NCI-H2171 treated with DMSO at 0.1 percent for 48 hours (cell line): ENCODE data around the gene B3GNT4.
"Not testable (repeated sequence)": the region's sequence is repeated elsewhere in the genome, so short reads cannot be mapped to it uniquely, and the experiment has no call there.

Source experiments
- DNase-seq: peaks from one replicate; lab custom pipeline; 2025; lab: John Stamatoyannopoulos, UW

The B3GNT4 gene

GRCh38 chr12:122216445-122216844, 12.9 kb downstream of the B3GNT4 start:
- DNase-seq = no peak

GRCh38 chr12:122225683-122226365, 22.3 kb downstream of the B3GNT4 start, which contains the start of gene DIABLO:
Gene DIABLO (minus strand): TSS chr12:122226052. CDS start chr12:122226014, 38 bp downstream.
- peak; percentile 99 for DNase-seq

GRCh38 chr12:122226366-122227125, 23.0 kb downstream of the B3GNT4 start:
- DNase-seq = peak; percentile 49

- no peak for DNase-seq
Observed at GRCh38 chr12:122227341-122227740, 23.8 kb downstream of the B3GNT4 start.

GRCh38 chr12:122228092-122228491, 24.6 kb downstream of the B3GNT4 start:
- no peak for DNase-seq

- DNase-seq = no peak
Observed at GRCh38 chr12:122230798-122231197, 27.3 kb downstream of the B3GNT4 start.

- DNase-seq = no peak
Observed at GRCh38 chr12:122232691-122233090, 29.2 kb downstream of the B3GNT4 start.

GRCh38 chr12:122235741-122236140, 32.2 kb downstream of the B3GNT4 start:
- no peak for DNase-seq

- DNase-seq = no peak
Observed at GRCh38 chr12:122238861-122239260, 35.4 kb downstream of the B3GNT4 start.

GRCh38 chr12:122243965-122244364, 40.5 kb downstream of the B3GNT4 start:
- DNase-seq = no peak

GRCh38 chr12:122244565-122245371, 41.3 kb downstream of the B3GNT4 start:
- DNase-seq = no peak

- no peak for DNase-seq
Observed at GRCh38 chr12:122245553-122245952, 42.0 kb downstream of the B3GNT4 start.

GRCh38 chr12:122250047-122250446, 46.5 kb downstream of the B3GNT4 start:
- peak; percentile 68 for DNase-seq

- no peak for DNase-seq
Observed at GRCh38 chr12:122250536-122250935, 47.0 kb downstream of the B3GNT4 start.

GRCh38 chr12:122258462-122258861, 55.0 kb downstream of the B3GNT4 start:
- DNase-seq = not testable (repeated sequence)
